ENCODE data around the gene GGA1.

Gene GGA1

GRCh38 chr22:37608477-37609239 lies at the start of gene GGA1:
Gene GGA1 (plus strand): TSS chr22:37608834. CDS start chr22:37608861, 27 bp downstream.
- DNase-seq: peak; percentile 98

- DNase-seq: no peak
These were observed 49.1 kb upstream of the GGA1 start for GRCh38 chr22:37559521-37559900.

GRCh38 chr22:37559901-37560607 lies 48.6 kb upstream of the GGA1 start, which contains the start of gene CDC42EP1:
Gene CDC42EP1 (plus strand): TSS chr22:37560480. CDS start chr22:37566350, 5,870 bp downstream.
- DNase-seq: no peak

GRCh38 chr22:37560608-37561211 lies 47.9 kb upstream of the GGA1 start:
- no peak for DNase-seq

GRCh38 chr22:37561212-37562048 lies 47.2 kb upstream of the GGA1 start:
- peak; percentile 94 for DNase-seq

GRCh38 chr22:37562049-37562875 lies 46.4 kb upstream of the GGA1 start:
- no peak for DNase-seq

GRCh38 chr22:37563153-37564081 lies 45.2 kb upstream of the GGA1 start:
- peak; percentile 16 for DNase-seq

GRCh38 chr22:37564111-37564711 lies 44.4 kb upstream of the GGA1 start:
- DNase-seq: no peak

- no peak for DNase-seq
These were observed 42.8 kb upstream of the GGA1 start for GRCh38 chr22:37565830-37566229.

- DNase-seq: no peak
These were observed 42.3 kb upstream of the GGA1 start for GRCh38 chr22:37566329-37566837.

GRCh38 chr22:37566903-37567798 lies 41.5 kb upstream of the GGA1 start:
- DNase-seq: peak; percentile 91

- DNase-seq: no peak
These were observed 40.6 kb upstream of the GGA1 start for GRCh38 chr22:37568012-37568411.

GRCh38 chr22:37568448-37569008 lies 40.1 kb upstream of the GGA1 start:
- no peak for DNase-seq

GRCh38 chr22:37569009-37569920 lies 39.4 kb upstream of the GGA1 start:
- no peak for DNase-seq

- DNase-seq: no peak
These were observed 38.5 kb upstream of the GGA1 start for GRCh38 chr22:37569921-37570660.

- DNase-seq: no peak
These were observed 38.0 kb upstream of the GGA1 start for GRCh38 chr22:37570661-37570976.
